Measurements from ENCODE around the gene RNLS. TPM values are rescaled to one million over a fixed set of nuclear protein-coding genes. Genes with fewer than 3 reads are reported as not detected.

The RNLS gene
- total and polyA plus RNA-seq, 2 of the 4 experiments (the other 2 are of a cell fraction), result 4.5 to 7.0 TPM

GRCh38 chr10:88392222-88392621 lies 190.9 kb downstream of the RNLS start:
- Histone ChIP-seq H3K4me3 (ENCODE audit: insufficient read depth, low read depth, low read length) (no peak overlapping the region), H3K4me1 (ENCODE audit: control insufficient read depth, insufficient read depth, low read length) (no peaks in the 10 kb centered on the region), H2BK120ac (ENCODE audit: low read depth, low read length) (no peak overlapping the region), H2AFZ (replicated peaks; ENCODE audit: low read length, poor library complexity) (no peak overlapping the region), H4K5ac (ENCODE audit: low read depth, low read length) (no peak overlapping the region), H3K56ac (ENCODE audit: extremely low read depth, insufficient read depth, low read length) (no peak overlapping the region), H3K79me1 (ENCODE audit: low read depth in 1 of 2, low read length in 2 of 2) (no peaks in the 10 kb centered on the region), H4K20me1 (ENCODE audit: insufficient read depth, low read length) (no peaks in the 10 kb centered on the region), H3K14ac (replicated peaks; ENCODE audit: low read depth, low read length) (no peak overlapping the region; the same call in 1 of the 2 replicates), H2AK5ac (ENCODE audit: low read depth, low read length) (no peak overlapping the region), H2AK9ac (replicated peaks; ENCODE audit: low read depth, low read length, poor library complexity) (no peak overlapping the region), H3K9me1 (ENCODE audit: insufficient read depth, low read length) (no peaks in the 10 kb centered on the region), H3K4me2 (ENCODE audit: low read depth, low read length) (no peak overlapping the region), H2BK15ac (ENCODE audit: low read depth, low read length) (no peak overlapping the region), H3K18ac (ENCODE audit: low read depth, low read length) (no peak overlapping the region), H3K9me3 (ENCODE audit: control insufficient read depth, insufficient read depth, low read length) (no peaks in the 10 kb centered on the region), H3K27me3 (ENCODE audit: control insufficient read depth, insufficient read depth, low read length) (no peaks in the 10 kb centered on the region), H3K36me3 (ENCODE audit: control insufficient read depth, insufficient read depth, low read length) (no peaks in the 10 kb centered on the region), H3K4ac (ENCODE audit: low read depth, low read length) (no peak overlapping the region), H3K27ac (ENCODE audit: insufficient read depth, low read length) (no peak overlapping the region), H4K91ac (ENCODE audit: insufficient read depth, low read depth, low read length) (no peak overlapping the region), H4K8ac (ENCODE audit: low read depth in 2 of 2, low read length in 2 of 2) (no peak overlapping the region), H3K23ac (ENCODE audit: low read depth, low read length) (no peak overlapping the region), H2BK20ac (ENCODE audit: low read depth, low read length) (no peak overlapping the region), H2BK5ac (ENCODE audit: low read depth, low read length, poor library complexity, severe bottlenecking) (no peak overlapping the region), H3K9ac (ENCODE audit: low read depth, low read length) (no peak overlapping the region)
- ATAC-seq (ENCODE audit: low read depth), result no peak
- in situ Hi-C loops (cut with MboI; ENCODE audit: low sequenced_read_pairs), result no loop called here
- CTCF ChIA-PET, result no interaction called here
- no peak for TF ChIP-seq MAZ (IDR thresholded peaks at IDR 0.05; ENCODE audit: borderline replicate concordance, low read depth, low read length)
- dilution Hi-C loops (cut with HindIII; ENCODE audit: low sequenced_read_pairs, unreplicated experiment), result no loop called here
- intact Hi-C loops (cut with micrococcal nuclease), result no loop called here
- no TSS peak for BruUV-seq (replicated peaks)
- no peak for DNase-seq
- POLR2A ChIA-PET (ENCODE audit: unreplicated experiment), result no interaction called here
- no CpG with 5 or more reads among the region's 1 CpG for WGBS, 2 experiments (ENCODE audit: extremely low coverage in 2 of 2, insufficient read length in 1 of 2)

Measured in IMR-90 (cell line).